ENCODE results near the gene CT47A7.
"Not testable (repeated sequence)": the region's sequence is repeated elsewhere in the genome, so short reads cannot be mapped to it uniquely, and the experiment has no call there.

Gene CT47A7
- long read RNA-seq, donor 1: 0 reads
- long read RNA-seq, donor 2: 0 reads
- long read RNA-seq, donor 3: 0 reads
- long read RNA-seq, donor 4: 0 reads
- long read RNA-seq, donor 5: 0 reads
- long read RNA-seq, donor 6: 0 reads
- long read RNA-seq, donor 7: 0 reads
- long read RNA-seq, donor 8: 0 reads

GRCh38 chrX:120956500-120956899 lies at the start of gene CT47A7:
CT47A7 (minus strand) TSS chrX:120956600; CDS start chrX:120956345, 255 bp downstream.
- DNase-seq: not testable (repeated sequence)

- DNase-seq: no peak
Observed at GRCh38 chrX:121000589-121000988, 44.2 kb upstream of the CT47A7 start.

GRCh38 chrX:120999413-120999812 lies 43.0 kb upstream of the CT47A7 start:
- DNase-seq: no peak

- not testable (repeated sequence) for DNase-seq
Observed at GRCh38 chrX:120985660-120986059, 29.3 kb upstream of the CT47A7 start, which contains the start of gene CT47A1. CT47A1 (minus strand) TSS chrX:120985760; CDS start chrX:120985529, 231 bp downstream.

Data from right kidney (tissue), 9 donors.